Hindlimb muscle (tissue), 1 donor: Measurements from ENCODE around the gene PRORP. TPM values are rescaled to one million over a fixed set of nuclear protein-coding genes. Genes with fewer than 3 reads are reported as not detected.
"Not testable (repeated sequence)": the region's sequence is repeated elsewhere in the genome, so short reads cannot be mapped to it uniquely, and the experiment has no call there.

ENCODE experiments used
- DNase-seq: peaks from one replicate; pipeline ENCODE4 v3.0.0-alpha.2; 2013
- polyA plus RNA-seq: library from polyadenylated mRNA; unstranded; fragments of 120-200 nt; gene quantifications from one replicate; pipeline ENCODE4 v1.2.1, GENCODE V29; 2013; ENCODE audit not compliant: insufficient read length

The PRORP gene
- polyA plus RNA-seq, 1 donor, result 17.1 TPM

GRCh38 chr14:35138585-35138984, 16.2 kb downstream of the PRORP start:
- no peak for DNase-seq

GRCh38 chr14:35140718-35141581, 18.6 kb downstream of the PRORP start:
- no peak for DNase-seq

- no peak for DNase-seq
Observed at GRCh38 chr14:35144029-35144428, 21.7 kb downstream of the PRORP start.

DNA sequence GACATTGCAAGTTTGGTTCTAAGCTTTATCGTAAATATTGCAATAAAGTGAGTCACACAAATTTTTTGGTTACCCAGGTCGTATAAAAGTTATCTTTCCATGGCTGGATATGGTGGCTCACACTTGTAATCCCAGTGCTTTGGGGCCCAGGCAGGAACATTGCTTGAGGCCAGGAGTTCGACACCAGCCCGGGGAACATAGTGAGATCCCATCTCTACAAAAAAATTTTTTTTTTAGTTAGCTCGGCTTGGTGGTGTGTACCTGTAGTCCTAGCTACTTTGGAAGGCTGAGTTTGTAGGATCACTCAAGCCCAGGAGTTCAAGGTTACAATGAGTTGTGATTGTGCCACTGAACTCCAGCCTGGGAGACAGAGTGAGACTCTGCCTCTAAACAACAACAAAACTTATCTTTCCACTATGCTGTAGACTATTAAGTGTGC, 24.4 kb downstream of the PRORP start:
- DNase-seq, result no peak

- no peak for DNase-seq
Observed at GRCh38 chr14:35147186-35147585, 24.8 kb downstream of the PRORP start.

GRCh38 chr14:35147711-35148110, 25.4 kb downstream of the PRORP start:
- DNase-seq, result no peak

DNA sequence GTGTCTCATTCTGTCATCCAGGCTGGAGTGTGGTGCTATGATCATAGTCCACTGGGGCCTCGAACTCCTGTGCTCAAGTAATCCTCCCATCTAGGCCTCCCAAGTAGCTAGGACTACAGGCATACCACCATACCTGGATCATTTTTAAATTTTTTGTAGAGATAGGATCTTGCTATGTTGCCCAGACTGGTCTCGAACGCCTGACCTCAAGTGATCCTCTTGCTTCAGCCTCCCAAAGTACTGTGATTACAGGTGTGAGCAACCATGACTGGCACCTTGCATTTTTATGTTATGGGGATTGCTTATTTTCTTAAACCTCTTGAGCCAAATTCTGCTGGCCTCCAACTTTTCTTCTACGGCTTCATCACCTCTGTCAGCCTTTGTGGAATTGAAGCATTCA, 26.9 kb downstream of the PRORP start:
- DNase-seq, result no peak

- not testable (repeated sequence) for DNase-seq
Observed at GRCh38 chr14:35152531-35152930, 30.2 kb downstream of the PRORP start.

- no peak for DNase-seq
Observed at GRCh38 chr14:35154016-35154415, 31.7 kb downstream of the PRORP start.

- peak; percentile 6 for DNase-seq
Observed at GRCh38 chr14:35155962-35156361, 33.6 kb downstream of the PRORP start.

DNA sequence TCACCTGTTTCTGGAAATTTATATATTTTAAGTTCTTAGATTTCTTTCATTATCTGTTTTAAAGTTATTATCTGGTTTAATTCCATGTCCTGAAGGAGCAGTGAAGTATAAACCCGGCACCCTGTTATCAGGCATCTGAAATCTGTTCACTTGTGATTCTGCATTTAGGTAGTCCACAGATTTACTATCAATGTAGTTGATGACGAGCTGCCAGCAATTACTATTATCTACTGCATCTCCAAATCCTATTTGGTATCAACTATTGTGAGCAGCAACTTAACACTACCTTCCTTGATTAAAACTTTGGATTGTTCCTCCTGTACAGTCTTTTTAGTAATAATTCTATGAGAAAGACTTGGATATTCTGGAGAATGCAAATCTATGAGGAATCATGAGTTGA, 36.1 kb downstream of the PRORP start:
- no peak for DNase-seq

GRCh38 chr14:35158951-35159653, 36.8 kb downstream of the PRORP start:
- DNase-seq, result no peak

- DNase-seq, result no peak
Observed at GRCh38 chr14:35159742-35160409, 37.5 kb downstream of the PRORP start.

GRCh38 chr14:35161231-35161630, 38.9 kb downstream of the PRORP start:
- DNase-seq, result no peak

GRCh38 chr14:35163384-35163783, 41.0 kb downstream of the PRORP start:
- DNase-seq, result no peak

GRCh38 chr14:35164849-35165248, 42.5 kb downstream of the PRORP start:
- no peak for DNase-seq

DNA sequence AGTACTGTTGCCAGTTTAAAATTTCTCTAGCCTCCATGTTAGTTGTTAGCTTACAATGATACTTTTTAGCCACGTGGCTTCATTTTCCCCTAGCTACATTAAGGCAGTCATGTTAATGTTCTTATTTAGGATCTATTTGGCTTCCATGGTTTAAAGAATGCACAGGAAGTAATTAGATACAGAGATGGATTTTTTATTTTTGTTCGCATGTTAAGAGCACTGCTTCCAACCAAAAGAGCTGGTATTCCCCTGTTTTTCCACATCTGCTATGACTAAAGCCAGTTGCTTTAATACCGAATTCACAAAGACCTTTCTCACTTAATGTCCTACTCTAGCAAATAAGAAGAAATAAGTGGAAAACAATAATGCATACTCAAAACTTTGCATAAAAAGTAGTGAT, 45.1 kb downstream of the PRORP start:
- DNase-seq, result no peak

Other genes with a start within 250 kb of the PRORP start
- gene BAZ1A, start 247.2 kb upstream of the PRORP start, polyA plus RNA-seq, result 20.3 TPM
- 42.2 TPM for gene SRP54, start 139.6 kb upstream of the PRORP start, polyA plus RNA-seq
- gene FAM177A1, start 76.3 kb upstream of the PRORP start, polyA plus RNA-seq, result 33.6 TPM
- gene PPP2R3C, start 562 bp upstream of the PRORP start, polyA plus RNA-seq, result 42.7 TPM
- gene PSMA6, start 169.8 kb downstream of the PRORP start, polyA plus RNA-seq, result 188 TPM